Measurements from ENCODE around the gene PACSIN1.

The PACSIN1 gene

GRCh38 chr6:34526241-34526972 is 60.5 kb downstream of the PACSIN1 start:
- ATAC-seq (ENCODE audit: low read depth) = no peak
- H3K9me3 ChIP-seq (ENCODE audit: severe bottlenecking) = no peaks in the 10 kb centered on the region
- DNase-seq (ENCODE audit: low spot score) = no peak
- no peaks in the 10 kb centered on the region for H3K4me1 ChIP-seq (ENCODE audit: insufficient read depth, poor library complexity, severe bottlenecking)
- TF ChIP-seq CTCF (IDR thresholded peaks at IDR 0.05; ENCODE audit: poor library complexity, severe bottlenecking) = no peak
- no peaks in the 10 kb centered on the region for H3K36me3 ChIP-seq (ENCODE audit: low read depth)
- H3K4me3 ChIP-seq (ENCODE audit: severe bottlenecking) = no peak overlapping the region
- no peaks in the 10 kb centered on the region for H3K27me3 ChIP-seq (ENCODE audit: insufficient read depth, poor library complexity, severe bottlenecking)
- no peak overlapping the region for H3K27ac ChIP-seq (ENCODE audit: poor library complexity, severe bottlenecking)

DNA sequence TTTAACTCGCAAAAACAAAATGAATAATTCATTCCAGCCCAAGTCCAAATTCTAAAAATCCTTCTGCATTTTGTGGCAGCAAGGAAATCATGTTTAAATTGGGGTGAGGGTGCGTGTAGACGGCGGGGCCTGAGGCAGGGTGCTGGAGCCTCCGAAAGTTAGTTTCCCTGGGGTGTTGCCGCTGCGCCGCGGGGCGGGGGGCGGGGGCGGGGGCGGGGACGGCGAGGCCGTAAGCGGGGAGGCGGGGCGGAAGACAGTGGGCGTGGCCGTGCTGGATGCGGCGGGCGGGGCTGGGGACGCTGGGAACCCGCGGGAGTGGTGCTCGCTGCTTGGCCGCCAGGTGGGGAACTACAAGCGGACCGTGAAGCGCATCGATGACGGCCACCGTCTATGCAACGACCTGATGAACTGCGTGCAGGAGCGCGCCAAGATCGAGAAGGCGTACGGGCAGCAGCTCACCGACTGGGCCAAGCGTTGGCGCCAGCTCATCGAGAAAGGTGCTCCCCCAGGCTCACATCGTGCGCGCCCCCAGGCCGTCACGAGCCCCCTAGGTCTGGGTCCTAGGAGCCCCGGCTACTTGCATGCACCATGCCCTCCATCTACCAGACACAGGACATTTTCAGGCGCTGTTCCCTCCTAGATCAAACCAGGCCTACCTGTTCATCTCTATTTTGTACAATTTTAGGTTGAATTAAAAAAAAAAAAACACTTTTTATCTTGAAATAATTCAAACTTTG is 61.3 kb downstream of the PACSIN1 start:
- peak; percentile 80 for TF ChIP-seq CTCF (IDR thresholded peaks at IDR 0.05; ENCODE audit: poor library complexity, severe bottlenecking)
- no peak overlapping the region for H3K27ac ChIP-seq (ENCODE audit: poor library complexity, severe bottlenecking)
- no peak overlapping the region for H3K4me3 ChIP-seq (ENCODE audit: severe bottlenecking)
- H3K9me3 ChIP-seq (ENCODE audit: severe bottlenecking) = no peaks in the 10 kb centered on the region
- no peaks in the 10 kb centered on the region for H3K36me3 ChIP-seq (ENCODE audit: low read depth)
- no peaks in the 10 kb centered on the region for H3K27me3 ChIP-seq (ENCODE audit: insufficient read depth, poor library complexity, severe bottlenecking)
- ATAC-seq (ENCODE audit: low read depth) (peak; percentile 92), DNase-seq (ENCODE audit: low spot score) (peak; percentile 93)
- H3K4me1 ChIP-seq (ENCODE audit: insufficient read depth, poor library complexity, severe bottlenecking) = no peaks in the 10 kb centered on the region

DNA sequence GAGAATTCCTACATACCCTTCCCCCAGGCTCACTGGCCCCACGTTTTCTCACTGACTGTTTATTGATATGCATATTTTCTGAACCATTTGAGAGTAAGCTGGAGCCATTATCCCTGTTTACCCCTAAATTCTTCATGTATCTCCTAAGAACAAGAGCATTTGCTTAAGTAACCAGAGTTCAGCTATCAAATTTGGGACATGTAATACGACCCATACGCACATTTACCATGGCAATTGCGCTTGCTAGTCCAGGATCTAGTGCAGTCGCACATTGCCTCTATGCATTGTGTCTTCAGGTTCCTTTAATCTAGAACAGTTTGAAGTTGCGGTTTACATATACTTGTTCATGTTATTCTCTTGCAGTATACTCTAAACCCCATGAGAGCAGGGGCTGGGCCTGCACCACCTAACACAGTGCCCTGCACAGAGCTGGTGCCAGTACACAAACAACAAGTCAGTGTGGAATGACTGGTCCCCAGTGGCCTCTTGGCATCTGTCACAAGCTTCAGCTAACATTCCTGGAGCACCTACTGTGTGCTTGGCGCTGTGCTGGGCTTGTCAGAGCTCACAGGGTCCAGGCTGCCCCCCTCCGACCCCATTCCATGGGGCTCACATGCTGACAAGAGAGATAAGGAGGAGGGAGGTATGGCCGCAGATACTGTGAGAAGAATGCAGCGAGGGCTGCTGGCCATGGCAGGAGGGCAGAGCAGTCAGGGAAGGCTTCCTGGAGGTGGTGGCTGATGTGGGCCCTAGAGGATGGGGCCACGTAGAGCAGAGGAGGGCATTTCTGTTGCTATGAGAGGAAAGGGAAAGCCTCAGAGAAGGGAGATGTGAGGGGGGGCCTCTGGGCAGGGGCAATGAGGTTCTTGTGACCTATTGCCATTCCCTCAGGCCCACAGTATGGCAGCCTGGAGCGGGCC is 62.1 kb downstream of the PACSIN1 start:
- no peaks in the 10 kb centered on the region for H3K9me3 ChIP-seq (ENCODE audit: severe bottlenecking)
- DNase-seq (ENCODE audit: low spot score) (no peak), ATAC-seq (ENCODE audit: low read depth) (no peak)
- H3K27me3 ChIP-seq (ENCODE audit: insufficient read depth, poor library complexity, severe bottlenecking) = no peaks in the 10 kb centered on the region
- no peaks in the 10 kb centered on the region for H3K36me3 ChIP-seq (ENCODE audit: low read depth)
- H3K4me3 ChIP-seq (ENCODE audit: severe bottlenecking) = no peak overlapping the region
- peak; percentile 4 for TF ChIP-seq CTCF (IDR thresholded peaks at IDR 0.05; ENCODE audit: poor library complexity, severe bottlenecking)
- no peak overlapping the region for H3K27ac ChIP-seq (ENCODE audit: poor library complexity, severe bottlenecking)
- H3K4me1 ChIP-seq (ENCODE audit: insufficient read depth, poor library complexity, severe bottlenecking) = no peaks in the 10 kb centered on the region

DNA sequence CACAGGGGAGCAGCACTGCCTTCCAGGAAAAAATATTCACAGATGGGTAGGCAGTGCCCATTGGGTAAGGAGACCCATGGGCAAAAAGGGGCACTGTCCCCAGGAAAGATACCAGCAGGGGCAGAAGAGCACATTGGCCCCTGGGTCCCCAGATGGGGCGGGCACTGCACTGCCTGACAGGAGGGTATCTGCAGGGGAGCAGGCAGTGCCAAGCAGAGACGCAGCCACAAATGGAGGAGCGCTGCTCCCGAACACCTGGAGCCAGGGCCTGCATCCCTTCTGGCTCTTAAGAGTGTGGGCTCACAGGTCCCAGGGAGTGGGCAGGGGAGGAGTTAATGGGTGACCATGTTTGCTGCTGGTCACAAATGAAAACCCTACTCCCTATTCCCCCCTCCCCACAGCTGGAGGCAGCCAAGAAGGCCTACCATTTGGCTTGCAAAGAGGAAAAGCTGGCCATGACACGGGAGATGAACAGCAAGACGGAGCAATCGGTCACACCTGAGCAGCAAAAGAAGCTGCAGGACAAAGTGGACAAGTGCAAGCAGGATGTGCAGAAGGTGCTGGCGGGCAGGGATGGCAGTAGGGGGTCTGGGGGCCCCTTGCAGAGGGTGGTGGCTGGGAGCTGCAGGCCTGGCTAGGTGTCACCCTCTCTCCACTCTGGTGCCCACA is 63.3 kb downstream of the PACSIN1 start:
- TF ChIP-seq CTCF (IDR thresholded peaks at IDR 0.05; ENCODE audit: poor library complexity, severe bottlenecking) = no peak
- Histone ChIP-seq H3K4me3 (ENCODE audit: severe bottlenecking) (no peak overlapping the region), H3K4me1 (ENCODE audit: insufficient read depth, poor library complexity, severe bottlenecking) (no peaks in the 10 kb centered on the region), H3K27ac (ENCODE audit: poor library complexity, severe bottlenecking) (no peak overlapping the region), H3K9me3 (ENCODE audit: severe bottlenecking) (no peaks in the 10 kb centered on the region), H3K36me3 (ENCODE audit: low read depth) (no peaks in the 10 kb centered on the region), H3K27me3 (ENCODE audit: insufficient read depth, poor library complexity, severe bottlenecking) (no peaks in the 10 kb centered on the region)
- DNase-seq (ENCODE audit: low spot score) (no peak), ATAC-seq (ENCODE audit: low read depth) (no peak)

Measured in RWPE2 (cell line).